SK-N-MC (cell line): ENCODE data around the gene TP53BP1.
"Not testable (repeated sequence)": the region's sequence is repeated elsewhere in the genome, so short reads cannot be mapped to it uniquely, and the experiment has no call there.

Source experiments
- DNase-seq: peaks from one replicate; pipeline ENCODE4 v3.0.0-alpha.2; 2011; ENCODE audit warnings: low read depth, low spot score
- H3K27ac ChIP-seq: fragments of 200-600 bp; sonication (generic); 2 replicates; pipeline ENCODE4 v1.5.1; 2016; ENCODE audit warnings: mixed run types
- H3K36me3 ChIP-seq: fragments of 200-600 bp; sonication (generic); 2 replicates; pipeline ENCODE4 v1.6.1; 2017; ENCODE audit warnings: antibody characterized with exemption, low read length, mixed read lengths; ENCODE audit not compliant: insufficient read depth
- H3K4me3 ChIP-seq: fragments of 200-600 bp; sonication (generic); 2 replicates; pipeline ENCODE4 v1.5.1; 2016
- H3K9ac ChIP-seq: fragments of 200-600 bp; sonication (generic); 2 replicates; pipeline ENCODE4 v1.8.0; 2017; ENCODE audit warnings: mixed run types, mixed read lengths; ENCODE audit not compliant: insufficient read length
- H3K9me3 ChIP-seq: fragments of 200-600 bp; sonication (generic); 2 replicates; pipeline ENCODE4 v1.6.1; 2017; ENCODE audit warnings: low read depth, mild to moderate bottlenecking, antibody characterized with exemption, low read length, moderate library complexity, mixed read lengths
- EZH2 ChIP-seq: fragments of 200-600 bp; sonication (generic); IDR thresholded peaks from one replicate; pipeline ENCODE4 v1.6.1; 2017; ENCODE audit warnings: antibody characterized with exemption
- FOXP2 ChIP-seq: optimal IDR thresholded peaks from 2 replicates; pipeline ENCODE3; 2011; ENCODE audit warnings: mild to moderate bottlenecking, moderate library complexity; ENCODE audit not compliant: insufficient read depth; ENCODE audit errors: extremely low read length, control extremely low read depth
- POLR2AphosphoS5 ChIP-seq: IDR thresholded peaks from 2 replicates; pipeline ENCODE4 v1.6.1; 2012; ENCODE audit warnings: mild to moderate bottlenecking, low read depth, low read length, borderline replicate concordance

The TP53BP1 gene

DNA sequence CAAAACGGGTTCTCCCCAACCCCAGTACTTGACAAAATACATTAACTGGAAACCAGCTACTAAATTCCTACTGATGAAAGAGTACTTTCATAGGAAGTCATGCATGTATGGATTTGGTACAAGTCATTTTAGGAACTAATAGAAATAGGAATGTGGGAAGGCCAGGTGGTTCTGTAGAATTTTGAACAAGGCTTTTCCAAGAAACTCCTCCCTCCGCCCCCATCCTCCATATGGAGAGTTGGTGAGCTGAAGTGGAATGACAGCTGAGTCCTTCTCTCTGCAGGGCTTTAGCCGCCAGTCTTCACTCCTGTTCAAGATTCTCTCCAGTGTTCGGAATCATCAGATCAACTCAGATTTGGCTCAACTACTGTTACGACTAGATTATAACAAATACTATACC is 88.8 kb downstream of the TP53BP1 start:
- no peak overlapping the region for H3K9ac ChIP-seq
- TF ChIP-seq POLR2AphosphoS5 (no peak), EZH2 (no peak), FOXP2 (no peak)
- H3K4me3 ChIP-seq, result no peak overlapping the region
- DNase-seq, result no peak
- H3K9me3 ChIP-seq, result no peaks in the 10 kb centered on the region
- peaks cover 88% of the 10 kb centered on the region for H3K36me3 ChIP-seq
- no peak overlapping the region for H3K27ac ChIP-seq

DNA sequence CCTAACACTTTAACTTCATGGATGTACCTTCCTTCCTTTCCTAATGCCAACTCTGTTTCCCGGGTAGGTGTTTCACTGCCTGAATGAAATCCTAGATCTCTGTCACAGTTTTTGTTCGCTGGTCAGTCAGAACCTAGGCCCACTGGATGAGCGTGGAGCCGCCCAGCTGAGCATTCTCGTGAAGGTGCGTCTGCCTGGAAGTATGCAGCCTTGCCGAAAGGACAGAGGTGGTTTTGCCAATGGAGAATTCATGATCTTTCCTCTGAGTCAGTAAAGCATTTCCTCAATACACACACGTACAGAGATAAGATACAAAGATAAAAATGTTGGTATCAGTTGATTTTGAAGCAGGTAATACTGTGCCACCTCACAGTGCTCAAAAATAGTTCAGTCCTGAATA is 89.3 kb downstream of the TP53BP1 start:
- no peak for DNase-seq
- Histone ChIP-seq H3K36me3 (peaks cover 88% of the 10 kb centered on the region), H3K9ac (no peak overlapping the region), H3K27ac (no peak overlapping the region), H3K4me3 (no peak overlapping the region), H3K9me3 (no peaks in the 10 kb centered on the region)
- TF ChIP-seq FOXP2, result no peak
- no peak for TF ChIP-seq POLR2AphosphoS5
- no peak for TF ChIP-seq EZH2

DNA sequence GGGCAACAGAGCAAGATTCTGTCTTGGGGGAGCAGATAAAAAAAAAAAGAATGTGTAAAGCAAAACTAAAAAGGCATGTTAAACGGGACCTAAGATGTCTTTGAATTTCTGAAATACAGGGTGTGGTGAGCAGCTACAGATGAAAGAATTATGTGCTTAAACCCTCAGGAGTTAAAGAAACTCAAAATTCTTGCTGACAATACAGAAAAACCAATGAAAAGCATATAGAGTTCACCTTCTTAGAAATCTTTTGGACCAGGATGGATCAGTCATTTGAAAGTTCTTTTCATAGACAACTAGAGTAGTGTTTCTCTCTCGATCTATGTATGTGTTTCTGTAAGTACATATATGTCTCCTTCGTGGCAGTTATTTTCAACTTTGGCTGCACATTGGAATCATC is 90.7 kb downstream of the TP53BP1 start:
- H3K9ac ChIP-seq, result no peak overlapping the region
- H3K36me3 ChIP-seq, result peaks cover 87% of the 10 kb centered on the region
- no peak for DNase-seq
- H3K27ac ChIP-seq, result no peak overlapping the region
- no peaks in the 10 kb centered on the region for H3K9me3 ChIP-seq
- TF ChIP-seq EZH2 (no peak), FOXP2 (no peak), POLR2AphosphoS5 (no peak)
- no peak overlapping the region for H3K4me3 ChIP-seq

DNA sequence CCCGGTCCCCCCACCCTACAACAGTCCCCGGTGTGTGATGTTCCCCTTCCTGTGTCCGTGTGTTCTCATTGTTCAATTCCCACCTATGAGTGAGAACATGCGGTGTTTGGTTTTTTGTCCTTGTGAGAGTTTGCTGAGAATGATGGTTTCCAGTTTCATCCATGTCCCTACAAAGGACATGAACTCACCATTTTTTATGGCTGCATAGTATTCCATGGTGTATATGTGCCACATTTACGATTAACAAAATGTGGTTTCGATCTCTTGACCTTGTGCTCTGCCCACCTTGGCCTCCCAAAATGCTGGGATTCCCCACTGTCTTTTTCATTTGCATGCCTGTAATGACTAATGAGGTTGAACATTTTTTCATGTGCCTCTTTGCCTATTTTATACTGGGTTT is 99.4 kb downstream of the TP53BP1 start:
- not testable (repeated sequence) for H3K4me3 ChIP-seq, H3K9ac ChIP-seq, DNase-seq, H3K9me3 ChIP-seq, H3K27ac ChIP-seq
- H3K36me3 ChIP-seq, result peaks cover 43% of the 10 kb centered on the region

DNA sequence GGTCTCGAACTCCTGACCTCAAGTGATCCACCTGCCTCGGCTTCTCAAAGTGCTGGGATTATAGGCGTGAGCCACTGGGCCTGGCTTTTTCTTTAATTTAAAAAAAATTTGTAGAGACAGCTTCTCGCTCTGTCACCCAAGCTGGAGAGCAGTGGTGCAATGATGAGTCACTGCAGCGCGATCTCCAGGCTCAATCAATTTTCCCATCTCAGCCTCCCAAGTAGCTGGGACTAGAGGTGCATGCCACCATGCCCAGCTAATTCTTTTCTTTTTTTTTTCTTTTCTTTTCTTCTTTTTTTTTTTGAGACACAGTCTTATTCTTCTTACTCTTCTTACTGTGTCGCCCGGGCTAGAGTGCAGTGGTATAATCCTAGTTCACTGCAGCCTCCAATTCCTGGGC is 102.2 kb downstream of the TP53BP1 start:
- H3K4me3 ChIP-seq, result no peak overlapping the region
- no peak overlapping the region for H3K27ac ChIP-seq
- H3K9ac ChIP-seq, result no peak overlapping the region
- peaks cover 34% of the 10 kb centered on the region for H3K36me3 ChIP-seq
- no peak for DNase-seq
- TF ChIP-seq EZH2 (no peak), FOXP2 (no peak), POLR2AphosphoS5 (no peak)
- no peaks in the 10 kb centered on the region for H3K9me3 ChIP-seq

DNA sequence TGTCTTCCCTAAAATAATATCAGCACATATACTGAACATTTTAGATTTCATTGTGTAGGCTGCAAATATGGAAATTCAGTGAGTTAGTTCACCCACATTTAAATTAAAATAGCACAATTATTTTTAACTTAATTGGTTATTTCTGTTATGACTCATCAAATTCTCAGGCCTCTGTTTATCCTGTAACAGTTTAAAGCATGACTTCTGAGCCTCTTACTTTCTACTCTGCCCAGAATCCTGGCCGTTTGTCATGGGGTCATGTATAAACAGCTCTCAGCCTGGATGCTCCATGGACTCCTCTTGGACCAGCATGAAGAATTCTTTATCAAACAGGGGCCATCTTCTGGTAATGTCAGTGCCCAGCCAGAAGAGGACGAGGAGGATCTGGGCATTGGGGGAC is 109.9 kb downstream of the TP53BP1 start:
- TF ChIP-seq EZH2 (no peak), POLR2AphosphoS5 (no peak), FOXP2 (no peak)
- no peak for DNase-seq
- no peak overlapping the region for H3K4me3 ChIP-seq
- no peak overlapping the region for H3K9ac ChIP-seq
- no peaks in the 10 kb centered on the region for H3K9me3 ChIP-seq
- H3K27ac ChIP-seq, result no peak overlapping the region
- H3K36me3 ChIP-seq, result peaks cover 71% of the 10 kb centered on the region

DNA sequence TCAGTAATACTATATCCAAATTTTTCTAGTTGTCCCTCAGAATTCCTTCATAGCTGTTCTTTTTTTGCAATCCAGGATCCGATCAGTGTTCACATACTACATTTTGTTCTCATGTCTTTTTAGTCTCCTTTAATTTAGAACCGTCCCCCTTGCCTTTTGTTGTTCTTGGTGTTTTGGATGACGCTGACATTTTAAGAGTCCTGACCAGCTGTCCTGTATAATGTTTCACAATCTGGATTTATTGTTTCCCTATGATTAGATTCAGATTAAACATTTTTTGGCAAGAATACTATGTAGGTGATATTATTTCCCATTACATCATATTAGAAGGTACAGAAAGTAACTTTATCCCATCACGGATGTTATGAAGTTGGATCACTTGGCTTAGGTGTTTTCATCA is 110.6 kb downstream of the TP53BP1 start:
- TF ChIP-seq FOXP2, result no peak
- no peak for TF ChIP-seq EZH2
- no peak for TF ChIP-seq POLR2AphosphoS5
- no peak for DNase-seq
- H3K36me3 ChIP-seq, result peaks cover 73% of the 10 kb centered on the region
- no peak overlapping the region for H3K4me3 ChIP-seq
- H3K9me3 ChIP-seq, result no peaks in the 10 kb centered on the region
- H3K9ac ChIP-seq, result no peak overlapping the region
- no peak overlapping the region for H3K27ac ChIP-seq

DNA sequence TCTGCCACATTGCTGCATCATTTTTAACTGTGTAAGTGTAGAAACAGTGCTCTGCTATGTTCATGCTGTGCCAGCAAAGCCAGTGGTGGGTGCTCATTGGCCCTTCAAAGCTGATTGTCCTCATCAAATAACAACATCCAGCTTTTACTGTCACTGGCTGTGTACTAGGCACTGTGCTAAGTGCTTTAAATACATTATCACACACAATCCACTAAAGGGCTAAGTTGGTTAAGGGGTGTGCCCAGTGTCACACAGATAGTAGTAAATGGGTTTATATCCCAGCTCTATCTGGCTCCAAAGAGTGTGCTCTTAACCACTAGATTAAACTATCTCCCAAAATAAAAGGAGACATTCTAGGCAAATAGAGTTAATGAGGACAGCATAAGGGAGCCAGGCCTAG is 114.4 kb downstream of the TP53BP1 start:
- Histone ChIP-seq H3K9ac (no peak overlapping the region), H3K4me3 (no peak overlapping the region), H3K36me3 (peaks cover 57% of the 10 kb centered on the region), H3K27ac (no peak overlapping the region), H3K9me3 (no peaks in the 10 kb centered on the region)
- DNase-seq, result no peak
- no peak for TF ChIP-seq POLR2AphosphoS5

DNA sequence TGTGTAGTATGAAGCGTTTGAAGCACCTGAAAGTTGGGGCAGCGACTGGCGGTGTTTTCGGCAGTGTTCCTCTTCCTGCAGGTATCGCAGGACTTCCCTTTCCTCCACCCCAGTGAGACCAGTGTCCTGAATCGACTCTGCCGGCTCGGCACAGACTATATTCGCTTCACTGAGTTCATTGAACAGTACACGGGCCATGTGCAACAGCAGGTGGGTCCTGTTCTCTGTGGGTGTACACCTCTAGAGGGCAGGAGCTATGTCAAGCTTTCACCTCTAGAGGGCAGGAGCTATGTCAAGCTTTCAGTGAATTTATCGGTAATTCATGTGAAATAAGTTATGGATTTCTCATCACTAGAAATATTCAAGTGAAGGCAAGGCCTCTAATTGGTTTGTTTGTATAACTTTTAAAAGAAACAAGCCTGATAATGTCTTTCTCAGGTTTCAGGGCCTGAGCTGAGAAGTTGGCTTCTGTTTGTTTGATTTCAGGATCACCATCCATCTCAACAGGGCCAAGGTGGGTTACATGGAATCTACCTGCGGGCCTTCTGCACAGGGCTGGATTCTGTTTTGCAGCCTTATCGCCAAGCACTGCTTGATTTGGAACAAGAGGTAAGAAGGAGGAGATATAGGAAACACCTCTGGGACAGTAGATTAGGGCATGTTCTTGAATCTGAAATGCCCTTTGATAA is 116.8 kb downstream of the TP53BP1 start:
- TF ChIP-seq EZH2 (no peak), FOXP2 (no peak), POLR2AphosphoS5 (no peak)
- no peak overlapping the region for H3K27ac ChIP-seq
- no peak overlapping the region for H3K4me3 ChIP-seq
- no peaks in the 10 kb centered on the region for H3K9me3 ChIP-seq
- peaks cover 43% of the 10 kb centered on the region for H3K36me3 ChIP-seq
- no peak for DNase-seq
- no peak overlapping the region for H3K9ac ChIP-seq
